HFF-Myc (cell line): ENCODE results near the gene POLR2M.

Experiments used
- DNase-seq: peaks from one replicate; pipeline ENCODE4 v3.0.0-alpha.2; 2011; ENCODE audit warnings: low read depth; ENCODE audit errors: extremely low read depth
- H3K4me3 ChIP-seq: replicated peaks from 2 replicates; pipeline ENCODE4 v1.5.1; 2011; ENCODE audit warnings: low read depth, mild to moderate bottlenecking, control low read depth, low read length
- TF ChIP-seq, protein P1 (sequence below): IDR thresholded peaks from 2 replicates; pipeline ENCODE4 v1.5.1; 2012; ENCODE audit warnings: mild to moderate bottlenecking, low read depth, low read length, control low read depth; ENCODE audit errors: missing control alignments

The POLR2M gene

DNA sequence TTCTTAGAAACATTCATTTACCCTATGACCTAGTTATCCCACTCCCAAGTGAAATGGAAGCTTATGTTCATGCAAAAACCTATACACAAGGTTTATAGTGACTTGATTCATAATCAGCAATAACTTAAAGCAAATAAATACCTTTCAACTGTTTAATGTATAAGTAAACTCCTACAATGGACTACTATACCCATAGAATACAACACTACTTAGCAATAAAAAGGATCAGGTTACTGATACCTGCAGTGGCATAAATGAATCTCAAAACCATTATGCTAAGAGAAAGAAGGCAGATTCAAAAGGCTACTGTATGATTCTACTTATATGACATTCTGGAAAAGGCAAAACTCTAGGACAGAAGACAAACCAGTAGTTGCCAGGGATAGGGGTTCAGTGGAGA, 8.3 kb upstream of the POLR2M start:
- TF ChIP-seq, protein P1, sequence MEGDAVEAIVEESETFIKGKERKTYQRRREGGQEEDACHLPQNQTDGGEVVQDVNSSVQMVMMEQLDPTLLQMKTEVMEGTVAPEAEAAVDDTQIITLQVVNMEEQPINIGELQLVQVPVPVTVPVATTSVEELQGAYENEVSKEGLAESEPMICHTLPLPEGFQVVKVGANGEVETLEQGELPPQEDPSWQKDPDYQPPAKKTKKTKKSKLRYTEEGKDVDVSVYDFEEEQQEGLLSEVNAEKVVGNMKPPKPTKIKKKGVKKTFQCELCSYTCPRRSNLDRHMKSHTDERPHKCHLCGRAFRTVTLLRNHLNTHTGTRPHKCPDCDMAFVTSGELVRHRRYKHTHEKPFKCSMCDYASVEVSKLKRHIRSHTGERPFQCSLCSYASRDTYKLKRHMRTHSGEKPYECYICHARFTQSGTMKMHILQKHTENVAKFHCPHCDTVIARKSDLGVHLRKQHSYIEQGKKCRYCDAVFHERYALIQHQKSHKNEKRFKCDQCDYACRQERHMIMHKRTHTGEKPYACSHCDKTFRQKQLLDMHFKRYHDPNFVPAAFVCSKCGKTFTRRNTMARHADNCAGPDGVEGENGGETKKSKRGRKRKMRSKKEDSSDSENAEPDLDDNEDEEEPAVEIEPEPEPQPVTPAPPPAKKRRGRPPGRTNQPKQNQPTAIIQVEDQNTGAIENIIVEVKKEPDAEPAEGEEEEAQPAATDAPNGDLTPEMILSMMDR, result no peak
- no peak overlapping the region for H3K4me3 ChIP-seq
- DNase-seq, result no peak

DNA sequence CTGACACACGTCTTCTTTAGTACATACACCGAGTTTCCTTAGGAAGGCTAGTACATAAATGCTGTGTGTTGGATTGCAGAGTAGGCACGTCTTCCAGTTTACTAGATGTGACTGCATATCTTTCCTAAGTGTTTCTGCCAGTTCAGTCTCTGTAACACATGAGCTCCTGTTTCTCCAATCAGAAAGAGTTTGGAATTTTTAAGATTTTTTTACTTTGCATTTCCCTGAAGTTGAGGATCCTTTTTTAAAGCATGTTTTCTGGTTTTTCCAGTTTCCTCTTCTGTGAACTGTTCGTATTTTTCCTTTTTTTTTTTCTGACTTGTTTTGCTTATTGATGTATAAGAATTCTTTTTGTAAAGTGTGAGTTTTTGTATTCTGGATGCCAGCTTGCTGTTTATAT, 7.5 kb upstream of the POLR2M start:
- TF ChIP-seq, protein P1, result no peak
- no peak overlapping the region for H3K4me3 ChIP-seq
- no peak for DNase-seq

DNA sequence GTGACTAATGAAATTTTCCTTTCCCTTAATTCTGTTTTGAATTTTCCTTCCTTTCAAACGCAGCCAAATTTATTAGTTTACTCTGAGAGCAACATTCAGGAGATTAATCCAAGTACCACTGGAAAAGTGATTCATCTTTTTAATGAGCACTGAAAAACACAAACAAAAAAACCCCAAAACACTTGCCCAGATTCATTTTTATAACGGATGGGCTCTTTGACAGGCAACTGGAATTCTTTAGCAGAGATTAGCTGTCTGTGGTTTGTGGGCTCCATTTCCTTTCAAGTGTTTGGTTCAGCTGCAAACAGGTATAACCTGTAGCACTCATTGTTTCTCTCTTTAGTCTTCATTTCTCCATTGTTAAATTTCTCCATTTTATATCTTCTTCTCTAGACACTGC, 3.1 kb upstream of the POLR2M start:
- no peak overlapping the region for H3K4me3 ChIP-seq
- peak; percentile 29 for DNase-seq
- TF ChIP-seq, protein P1, result no peak

DNA sequence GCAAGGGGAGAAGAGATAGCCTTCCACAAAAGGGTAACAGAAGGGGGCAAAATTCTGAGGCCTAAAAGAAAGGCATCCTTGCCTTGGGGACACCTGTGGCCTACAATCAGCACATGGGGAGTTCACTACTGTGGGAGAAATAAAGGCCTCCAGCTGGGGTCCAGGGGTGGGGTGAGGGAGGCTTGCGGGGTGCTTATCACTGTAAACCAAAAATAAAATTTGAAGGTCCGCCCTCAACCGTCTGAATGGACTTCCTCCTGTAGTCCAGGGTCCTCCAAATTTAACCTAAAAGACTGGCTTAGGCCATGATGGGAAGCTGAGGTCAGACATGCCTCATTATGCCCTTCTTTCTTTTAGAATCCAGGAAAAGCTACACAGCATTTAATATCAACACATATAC, 2.1 kb upstream of the POLR2M start:
- TF ChIP-seq, protein P1, result no peak
- DNase-seq, result no peak
- no peak overlapping the region for H3K4me3 ChIP-seq

DNA sequence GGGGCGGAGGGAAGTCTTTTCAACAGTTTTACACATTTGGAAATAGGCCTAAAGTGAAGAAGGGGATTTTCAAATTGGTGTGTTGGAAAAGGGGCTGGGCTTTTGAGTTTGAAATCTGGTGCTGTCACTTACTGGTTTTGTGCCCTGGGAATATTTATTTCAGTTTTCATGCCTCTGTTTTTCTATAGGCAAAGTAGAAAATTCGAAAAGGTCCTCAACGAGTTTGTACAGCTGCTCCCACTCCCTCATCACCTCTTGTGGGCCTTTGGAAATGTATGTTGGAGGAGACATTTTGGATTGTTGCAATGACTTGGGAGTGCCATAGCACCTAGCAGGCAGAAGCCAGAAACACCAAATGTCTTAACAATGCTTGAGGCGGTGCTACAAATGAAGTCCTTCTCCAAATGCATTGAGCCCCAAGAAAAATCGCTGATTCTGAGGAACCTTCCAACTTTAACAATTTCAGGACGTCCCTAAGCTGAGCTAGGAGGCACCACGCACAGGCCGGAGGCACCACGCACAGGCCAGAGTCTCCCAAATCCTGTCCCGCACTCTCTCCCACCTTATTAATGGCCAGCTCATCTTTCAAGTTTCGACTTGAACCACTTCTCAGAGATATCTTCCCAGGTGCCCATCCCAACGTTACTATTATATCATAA, 639 bp upstream of the POLR2M start:
- TF ChIP-seq, protein P1, result no peak
- no peak for DNase-seq
- H3K4me3 ChIP-seq, result peak overlapping the region; percentile 95

DNA sequence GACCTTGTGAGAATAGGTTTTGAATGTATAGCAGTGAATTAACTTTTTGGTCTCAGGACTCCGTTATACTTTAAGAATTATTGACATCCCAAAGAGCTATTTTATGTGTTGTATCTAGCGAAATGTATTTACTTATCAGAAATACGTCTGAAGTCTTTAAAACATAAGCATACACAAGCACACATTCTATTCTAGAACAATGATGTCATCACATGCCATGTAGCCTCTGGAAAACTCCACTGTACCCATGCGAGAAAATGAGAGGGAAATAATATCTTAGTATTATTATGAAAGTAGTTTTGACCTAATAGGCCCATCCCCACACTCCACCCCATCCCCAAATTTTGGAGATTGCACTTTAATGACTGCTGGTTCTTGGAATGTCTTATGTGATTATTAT, 1.5 kb downstream of the POLR2M start:
- TF ChIP-seq, protein P1, result no peak
- DNase-seq, result no peak
- H3K4me3 ChIP-seq, result peak overlapping the region; percentile 95

DNA sequence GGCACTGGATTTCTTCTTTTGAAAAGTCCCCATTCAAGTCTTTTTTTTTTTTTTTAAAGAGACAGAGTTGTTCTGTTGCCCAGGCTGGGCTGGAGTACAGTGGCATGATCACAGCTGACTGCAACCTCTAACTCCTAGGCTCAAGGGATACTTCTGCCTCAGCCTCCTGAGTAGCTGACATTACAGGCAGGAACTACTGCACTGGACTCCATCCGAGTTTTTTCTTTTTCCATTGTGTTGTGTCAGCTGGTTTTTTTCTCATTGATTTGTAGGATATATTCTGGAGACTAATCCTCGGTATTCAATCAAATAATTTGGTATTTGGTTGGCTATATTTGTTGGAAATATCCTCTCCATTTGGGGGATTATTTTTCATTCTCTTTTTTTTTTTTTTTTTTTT, 11.8 kb downstream of the POLR2M start:
- no peak overlapping the region for H3K4me3 ChIP-seq
- no peak for DNase-seq
- TF ChIP-seq, protein P1, result no peak
